Hair follicle dermal papilla cell (primary cell): ENCODE measurements around the gene GNL2. TPM values are rescaled to one million over a fixed set of nuclear protein-coding genes. Genes with fewer than 3 reads are reported as not detected.

Source experiments
- small RNA-seq: library from RNA; depleted of rRNA; stranded (forward); fragments of <200 nt; gene quantifications from one replicate; pipeline ENCODE3, GENCODE V24; 2012
- total RNA-seq: library from RNA; depleted of rRNA; stranded (reverse); fragments of >200 nt; gene quantifications from 2 replicates; pipeline ENCODE4 v1.2.3, GENCODE V29; 2012

Gene GNL2
- total RNA-seq: 65.3 and 69.6 TPM in 2 replicates

DNA sequence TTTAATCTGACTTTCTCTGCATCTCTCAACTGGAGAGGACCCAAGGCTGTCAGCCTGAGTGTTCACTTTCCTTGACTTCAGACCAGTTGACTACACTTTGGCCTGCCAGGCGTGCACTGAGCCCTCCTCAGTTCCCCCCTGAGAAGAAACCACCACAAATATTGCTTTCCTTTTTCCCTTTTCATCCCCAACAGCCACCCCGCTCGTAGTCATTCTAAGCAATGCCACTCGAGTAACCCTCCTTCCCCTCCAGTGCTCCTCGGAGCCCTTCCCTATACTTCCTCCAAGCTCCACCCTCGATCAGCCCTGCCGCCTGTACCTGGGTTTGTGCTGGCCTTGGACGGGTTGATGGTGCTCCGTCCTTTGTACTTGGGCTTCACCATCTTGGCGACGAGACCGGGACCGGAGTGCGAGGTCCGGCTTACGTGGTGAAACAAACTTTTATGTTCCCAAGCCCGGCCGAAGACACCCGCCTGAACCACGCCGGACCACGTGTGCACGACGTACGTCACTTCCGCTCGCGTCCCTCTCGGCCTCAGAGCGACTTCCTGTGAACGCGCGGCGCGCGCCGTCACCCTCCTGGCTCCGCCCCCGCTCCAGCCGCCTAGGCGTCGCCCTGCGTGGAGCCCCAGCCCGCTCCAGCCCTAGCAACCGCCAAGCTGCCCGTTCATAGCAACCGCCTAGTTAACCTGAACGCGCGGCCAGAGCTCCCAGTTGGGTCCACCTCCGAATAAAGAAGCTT is at the start of gene GNL2:
TSS of gene GNL2 (minus strand) at position 498 of the 742 bp plus-strand sequence. CDS start at position 383, 115 bp downstream.

DNA sequence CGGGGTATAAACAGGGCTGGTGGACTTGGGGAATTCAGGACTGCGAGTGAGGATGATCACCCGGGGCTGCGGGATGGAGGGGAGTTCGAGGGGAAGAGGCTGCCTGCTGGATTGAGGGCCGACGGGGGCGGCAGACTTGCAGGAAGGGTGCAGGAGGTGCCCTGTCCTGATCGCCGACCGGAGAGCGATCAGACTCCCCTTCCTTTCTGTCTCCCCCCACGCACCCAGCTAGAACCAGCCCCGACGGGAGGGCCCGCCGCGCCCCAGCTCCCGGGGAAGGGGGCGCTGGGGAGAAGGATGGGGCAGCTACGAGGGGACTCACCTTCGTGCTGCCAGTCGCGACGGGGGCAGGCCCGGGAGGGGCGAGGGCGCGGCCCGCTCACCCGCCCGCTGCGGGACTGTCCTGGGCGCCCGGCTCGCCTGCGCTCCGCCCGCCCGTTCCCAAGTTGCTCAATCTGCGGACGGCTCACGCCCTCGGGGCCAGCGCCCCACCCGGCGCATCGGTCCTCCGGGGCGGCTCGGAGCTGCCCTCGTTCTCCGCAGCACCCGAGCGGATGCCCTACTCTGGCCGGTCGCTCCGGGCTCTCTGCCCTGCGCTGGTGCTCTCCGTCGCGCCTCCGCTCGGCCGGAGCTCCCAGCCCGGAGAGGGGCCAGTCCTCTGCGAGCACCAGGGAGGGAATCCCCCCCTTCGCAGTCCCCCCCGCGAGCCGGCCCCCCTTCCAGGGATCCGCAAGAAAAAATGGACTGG is 38.7 kb upstream of the GNL2 start, which contains the start of gene RSPO1:
TSS of gene RSPO1 (minus strand) at position 649 of the 748 bp plus-strand sequence. CDS start 5,231 bp downstream, outside the sequence.

DNA sequence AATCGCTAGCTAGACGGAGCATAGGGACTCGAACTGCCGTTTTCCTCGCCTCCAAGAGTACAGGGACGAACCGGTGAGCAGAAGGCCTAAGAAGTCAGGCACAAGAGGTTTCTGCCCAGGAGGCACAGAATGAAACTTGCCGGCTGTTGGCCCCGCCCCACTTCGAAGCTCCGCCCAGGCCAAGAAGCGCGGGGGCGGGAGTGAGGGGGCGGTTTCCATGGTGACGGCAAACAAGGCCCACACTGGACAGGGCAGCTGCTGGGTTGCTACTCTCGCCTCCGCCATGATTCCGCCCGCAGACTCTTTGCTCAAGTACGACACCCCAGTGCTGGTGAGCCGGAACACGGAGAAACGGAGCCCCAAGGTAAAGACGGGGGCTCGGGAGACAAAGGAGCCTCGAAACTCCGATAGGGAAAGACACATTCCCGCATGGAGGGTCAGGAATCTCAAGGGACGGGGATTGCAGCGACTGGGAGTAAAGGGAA is 39.0 kb downstream of the GNL2 start, which contains the start of gene DNALI1:
TSS of gene DNALI1 (plus strand) at position 229 of the 485 bp plus-strand sequence. CDS start at position 284, 55 bp downstream.

DNA sequence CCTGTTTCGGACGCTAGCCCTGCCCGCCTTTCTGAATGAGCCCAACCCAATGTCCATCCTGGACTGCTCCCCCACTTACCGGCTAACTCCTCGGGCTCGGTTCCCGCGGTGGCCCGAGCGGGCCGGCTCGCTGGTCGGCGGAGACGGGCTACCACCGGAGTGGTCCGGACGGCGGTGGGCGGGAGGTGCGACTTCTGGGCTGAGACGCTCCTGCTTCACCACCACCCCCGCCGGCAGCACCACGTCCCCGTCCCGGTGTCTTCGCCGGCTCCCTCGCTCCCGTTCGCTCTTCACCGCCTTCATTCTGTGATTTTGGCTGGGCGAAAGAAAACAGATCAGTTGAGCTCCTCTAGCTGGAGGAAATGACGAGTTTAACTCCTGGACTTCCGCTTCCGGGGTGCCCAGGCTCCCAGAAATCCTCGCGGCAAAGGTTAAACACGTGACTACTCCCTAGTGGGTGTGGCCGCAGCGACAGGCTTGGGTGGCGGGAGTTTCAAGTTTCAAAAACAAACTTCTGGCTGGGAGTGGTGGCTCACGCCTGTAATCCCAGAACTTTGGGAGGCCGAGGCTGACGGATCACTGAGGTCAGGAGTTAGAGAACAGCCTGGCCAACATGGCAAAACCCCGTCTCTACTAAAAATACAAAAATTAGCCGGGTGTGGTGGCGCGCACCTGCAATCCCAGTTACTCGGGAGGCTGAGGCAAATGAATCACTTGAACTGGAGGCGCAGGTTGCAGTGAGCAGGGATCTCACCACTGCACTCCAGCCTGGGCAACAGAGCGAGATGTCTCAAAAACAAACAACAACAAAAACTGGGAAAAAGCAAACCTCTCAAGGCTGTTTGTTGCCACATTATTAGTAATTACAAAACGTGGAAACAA is 41.6 kb downstream of the GNL2 start, which contains the start of gene SNIP1:
TSS of gene SNIP1 (minus strand) at position 367 of the 882 bp plus-strand sequence. CDS start at position 303, 64 bp downstream.

Small RNA genes within 50 kb of the gene (small RNA-seq; reads per million reads assigned to genes)
- gene AL034379.1: not detected

Other genes with a start within 250 kb of the GNL2 start
- gene ZC3H12A, start 121.4 kb downstream of the GNL2 start, total RNA-seq: 15.5 and 34.2 TPM in 2 replicates
- gene MEAF6, start 81.2 kb downstream of the GNL2 start, total RNA-seq: 59.4 and 60.0 TPM in 2 replicates
- 15.7 and 16.9 TPM in 2 replicates for gene SNIP1, start 41.6 kb downstream of the GNL2 start, total RNA-seq
- gene DNALI1, start 39.0 kb downstream of the GNL2 start, total RNA-seq: 5.3 and 5.8 TPM in 2 replicates
- 2.4 and 3.4 TPM in 2 replicates for gene RSPO1, start 39.0 kb upstream of the GNL2 start, total RNA-seq
- gene CDCA8, start 96.6 kb upstream of the GNL2 start, total RNA-seq: 1.8 and 2.1 TPM in 2 replicates
- gene EPHA10, start 169.2 kb upstream of the GNL2 start, total RNA-seq: not detected in 2 replicates
- 1.6 and 1.8 TPM in 2 replicates for gene MANEAL, start 197.9 kb upstream of the GNL2 start, total RNA-seq
- gene C1orf122, start 211.9 kb upstream of the GNL2 start, total RNA-seq: 17.0 and 18.0 TPM in 2 replicates
- 12.6 and 16.6 TPM in 2 replicates for gene YRDC, start 212.3 kb upstream of the GNL2 start, total RNA-seq